GM12878 (cell line): ENCODE measurements around the gene MRPL57. TPM values are rescaled to one million over a fixed set of nuclear protein-coding genes. Genes with fewer than 3 reads are reported as not detected.
A peak's percentile ranks its signal among the peaks of the same experiment; 100 is the strongest.

Experiments
- ATAC-seq: fragments of 200-7000 bp; cut with Tn5 transposase; 3 replicates; pipeline ENCODE4 v1.9.1; 2020; ENCODE audit warnings: mild to moderate bottlenecking, moderate library complexity
- BruUV-seq: library from RNA; stranded (reverse); fragments of 400-500 nt; replicated peaks from 2 replicates; lab custom pipeline; 2021; lab: Mats Ljungman, UMichigan
- CTCF ChIA-PET: fragments of 300-600 bp; sonication (Branson Sonifier 250); formaldehyde crosslinking; extraction: SDS; loops from one replicate; lab custom pipeline; 2021; ENCODE audit warnings: inconsistent platforms; lab: Yijun Ruan, JAX
- POLR2A ChIA-PET: fragments of 350-600 bp; formaldehyde crosslinking; extraction: SDS; loops from one replicate; lab custom pipeline; 2021; ENCODE audit warnings: inconsistent platforms; lab: Charles Lee
- RAD21 ChIA-PET: fragments of 300-600 bp; sonication (Branson Sonifier 250); formaldehyde crosslinking; loops from one replicate; lab custom pipeline; 2023; ENCODE audit warnings: antibody characterized with exemption; ENCODE audit not compliant: unreplicated experiment; lab: Charles Lee
- SMC1A ChIA-PET: fragments of 300-600 bp; sonication (Branson Sonifier 250); formaldehyde crosslinking; loops from one replicate; lab custom pipeline; 2023; ENCODE audit not compliant: unreplicated experiment, uncharacterized antibody; lab: Charles Lee
- DNase-seq: peaks from one replicate; pipeline ENCODE4 v3.0.0-alpha.2; 2011; ENCODE audit warnings: low read depth, low spot score
- FAIRE-seq: peaks from 3 replicates; lab custom pipeline; 2011; peaks lifted over from hg19 to GRCh38; lab: Jason Lieb, UNC
- H2AFZ ChIP-seq: 2 replicates; pipeline ENCODE4 v1.6.0; 2011; ENCODE audit warnings: low read depth, low read length, control low read depth; ENCODE audit not compliant: control insufficient read depth
- H3K27ac ChIP-seq: 2 replicates; pipeline ENCODE4 v1.5.1; 2011; ENCODE audit warnings: control low read depth; ENCODE audit not compliant: control insufficient read depth, insufficient read depth
- H3K27me3 ChIP-seq, 2 experiments: replicated peaks in 1 of 2; 2 replicates each; pipeline versions ENCODE4 v1.6.0 to v1.6.1; 2011; ENCODE audit warnings: low read length in 1 of 2; ENCODE audit not compliant: control insufficient read depth in 2 of 2, insufficient read depth in 2 of 2
- H3K36me3 ChIP-seq, 2 experiments: 2 replicates each; pipeline ENCODE4 v1.5.1; 2011; ENCODE audit warnings: low read length in 1 of 2; ENCODE audit not compliant: control insufficient read depth in 2 of 2, insufficient read depth in 2 of 2
- H3K4me1 ChIP-seq: 2 replicates; pipeline ENCODE4 v1.6.1; 2011; ENCODE audit warnings: mild to moderate bottlenecking, low read length, moderate library complexity, mixed read lengths; ENCODE audit not compliant: control insufficient read depth, insufficient read depth
- H3K4me2 ChIP-seq: 2 replicates; pipeline ENCODE4 v1.6.0; 2011; ENCODE audit warnings: control low read depth; ENCODE audit not compliant: control insufficient read depth, insufficient read depth
- H3K4me3 ChIP-seq: fragments of 200-600 bp; sonication (generic); 2 replicates; pipeline ENCODE4 v1.5.1; 2016
- H3K79me2 ChIP-seq: 2 replicates; pipeline ENCODE4 v1.6.0; 2011; ENCODE audit warnings: low read length; ENCODE audit not compliant: control insufficient read depth, insufficient read depth
- H3K9ac ChIP-seq: 2 replicates; pipeline ENCODE4 v1.8.0; 2011; ENCODE audit warnings: low read length, control low read depth, mixed read lengths; ENCODE audit not compliant: control insufficient read depth, insufficient read depth
- H3K9me3 ChIP-seq: replicated peaks from 3 replicates; pipeline ENCODE4 v1.5.1; 2011; ENCODE audit warnings: mild to moderate bottlenecking, low read length; ENCODE audit not compliant: control insufficient read depth, insufficient read depth
- H4K20me1 ChIP-seq: 2 replicates; pipeline ENCODE4 v1.6.0; 2011; ENCODE audit not compliant: control insufficient read depth, insufficient read depth
- BHLHE40 ChIP-seq, 2 experiments: fragments of 450-650 bp in 1 of 2; IDR thresholded peaks; 2 replicates each; pipeline ENCODE4 v1.6.1; 2011 to 2017; ENCODE audit warnings: low read depth in 2 of 2, borderline replicate concordance in 1 of 2, improper control_type of control experiment in 1 of 2, low read length in 1 of 2, mild to moderate bottlenecking in 1 of 2
- CBFB ChIP-seq: IDR thresholded peaks from 2 replicates; pipeline ENCODE4 v1.6.1; 2016; ENCODE audit warnings: antibody characterized with exemption, low read depth
- CBX5 ChIP-seq: sonication (generic); IDR thresholded peaks from 2 replicates; pipeline ENCODE4 v1.6.1; 2016; ENCODE audit warnings: low read depth, moderate library complexity, mild to moderate bottlenecking, inconsistent platforms
- EGR1 ChIP-seq, 2 experiments: IDR thresholded peaks; 1 replicate in 1 of 2; 2 replicates in 1 of 2; pipeline ENCODE4 v1.6.1; 2011 to 2012; ENCODE audit warnings: low read depth in 2 of 2, low read length in 2 of 2, borderline replicate concordance in 1 of 2, mild to moderate bottlenecking in 1 of 2, moderate library complexity in 1 of 2
- EP300 ChIP-seq, 2 experiments: fragments of 150-350 bp in 1 of 2; IDR thresholded peaks; 2 replicates each; pipeline ENCODE4 v1.6.1; 2011 to 2012; ENCODE audit warnings: low read depth in 2 of 2, low read length in 2 of 2, borderline replicate concordance in 1 of 2, improper control_type of control experiment in 1 of 2, inconsistent platforms in 1 of 2; ENCODE audit not compliant: control insufficient read depth in 1 of 2
- FOXM1 ChIP-seq: IDR thresholded peaks from 2 replicates; pipeline ENCODE4 v1.6.1; 2012; ENCODE audit warnings: low read depth, mild to moderate bottlenecking, inconsistent platforms, low read length, moderate library complexity
- GATAD2B ChIP-seq: fragments of 450-650 bp; conservative IDR thresholded peaks from 2 replicates; pipeline ENCODE4 v1.6.1; 2017; ENCODE audit warnings: low read depth, mild to moderate bottlenecking, moderate library complexity
- MEF2A ChIP-seq: IDR thresholded peaks from 2 replicates; pipeline ENCODE4 v1.6.1; 2011; ENCODE audit warnings: low read depth, mild to moderate bottlenecking, low read length, moderate library complexity; ENCODE audit not compliant: insufficient read depth
- PAX5 ChIP-seq: IDR thresholded peaks from 2 replicates; pipeline ENCODE4 v1.6.1; 2011; ENCODE audit warnings: low read depth, low read length, borderline replicate concordance
- RUNX3 ChIP-seq: IDR thresholded peaks from 2 replicates; pipeline ENCODE4 v1.6.1; 2012; ENCODE audit warnings: low read length, inconsistent platforms
- SREBF2 ChIP-seq: IDR thresholded peaks from 2 replicates; pipeline ENCODE4 v1.6.1; 2012; ENCODE audit warnings: mild to moderate bottlenecking, low read length
- TCF12 ChIP-seq: IDR thresholded peaks from 2 replicates; pipeline ENCODE4 v1.6.1; 2011; ENCODE audit warnings: low read depth, mild to moderate bottlenecking, low read length
- ZNF207 ChIP-seq: fragments of 450-650 bp; IDR thresholded peaks from 2 replicates; pipeline ENCODE4 v1.6.1; 2014; ENCODE audit warnings: antibody characterized with exemption, mild to moderate bottlenecking, borderline replicate concordance
- ZNF24 ChIP-seq: fragments of 450-650 bp; IDR thresholded peaks from 2 replicates; pipeline ENCODE4 v1.6.1; 2017; ENCODE audit warnings: antibody characterized with exemption, mild to moderate bottlenecking
- ZNF274 ChIP-seq: IDR thresholded peaks from one replicate; pipeline ENCODE4 v1.8.0; 2011; ENCODE audit not compliant: insufficient read length, insufficient read depth
- ZZZ3 ChIP-seq: IDR thresholded peaks from 2 replicates; pipeline ENCODE4 v1.6.1; 2011; ENCODE audit warnings: low read depth; ENCODE audit not compliant: control insufficient read depth, insufficient read length
- WGBS: methylation state at CpG from one replicate; pipeline ENCODE4 v1.1.6; 2016; ENCODE audit warnings: low lambda C conversion rate; ENCODE audit not compliant: insufficient replicate concordance, insufficient coverage; ENCODE audit errors: missing lambda C conversion rate; 5-methylcytosine and 5-hydroxymethylcytosine counted together
- in situ Hi-C: fragments of 300-500 bp; cut with MboI; formaldehyde crosslinking; loops from 9 replicates; pipeline ENCODE4 v1.14.3; 2018; ENCODE audit warnings: mixed read lengths
- intact Hi-C: fragments of 100-400 bp; cut with micrococcal nuclease; formaldehyde crosslinking; loops from one replicate; pipeline ENCODE4 v1.14.2; 2022; ENCODE audit not compliant: unreplicated experiment
- polyA plus RNA-seq, 11 experiments: library from polyadenylated mRNA; depleted of rRNA in 4 of 11; unstranded in 6 of 11; stranded (reverse) in 5 of 11; fragments of >200 nt; fragmentation: Nextera tagmentation in 4 of 11; fragmentation: Illumina TruSeq in 1 of 11; extraction: Ambion mirVana in 4 of 11; extraction: Trizol in 1 of 11; gene quantifications; 1 replicate in 1 of 11; 2 replicates in 10 of 11; pipeline versions ENCODE4 v1.2.1 to v1.2.3, GENCODE V29; 2011 to 2016; ENCODE audit warnings: inconsistent platforms in 2 of 11, missing spikeins in 2 of 11, low read depth in 1 of 11
- total RNA-seq, 4 experiments: library from RNA; depleted of rRNA in 3 of 4; stranded (reverse); fragments of >200 nt in 3 of 4; fragmentation: Illumina TruSeq in 1 of 4; extraction: Trizol in 1 of 4; gene quantifications; 2 replicates each; pipeline versions ENCODE4 v1.2.1 to v1.2.3, GENCODE V29; 2013 to 2021
- TF ChIP-seq, protein P1 (sequence below): fragments of 450-650 bp; IDR thresholded peaks from 2 replicates; pipeline ENCODE4 v1.6.1; 2016; ENCODE audit warnings: mild to moderate bottlenecking
- TF ChIP-seq, protein P2 (sequence below), 3 experiments: IDR thresholded peaks in 2 of 3; conservative IDR thresholded peaks in 1 of 3; 2 replicates each; pipeline ENCODE4 v1.5.1; 2011; ENCODE audit warnings: low read depth in 3 of 3, low read length in 3 of 3, mild to moderate bottlenecking in 3 of 3, control low read depth in 2 of 3, moderate library complexity in 2 of 3, inconsistent platforms in 1 of 3, mixed read lengths in 1 of 3; ENCODE audit not compliant: control insufficient read depth in 2 of 3, insufficient read depth in 1 of 3; ENCODE audit errors: extremely low read depth in 1 of 3

Gene MRPL57
- total and polyA plus RNA-seq, 10 of the 15 experiments (the other 5 are each of a cell fraction or from before 2014, with no cell fraction given): 10.5 to 90.6 (median 25.9) TPM

DNA sequence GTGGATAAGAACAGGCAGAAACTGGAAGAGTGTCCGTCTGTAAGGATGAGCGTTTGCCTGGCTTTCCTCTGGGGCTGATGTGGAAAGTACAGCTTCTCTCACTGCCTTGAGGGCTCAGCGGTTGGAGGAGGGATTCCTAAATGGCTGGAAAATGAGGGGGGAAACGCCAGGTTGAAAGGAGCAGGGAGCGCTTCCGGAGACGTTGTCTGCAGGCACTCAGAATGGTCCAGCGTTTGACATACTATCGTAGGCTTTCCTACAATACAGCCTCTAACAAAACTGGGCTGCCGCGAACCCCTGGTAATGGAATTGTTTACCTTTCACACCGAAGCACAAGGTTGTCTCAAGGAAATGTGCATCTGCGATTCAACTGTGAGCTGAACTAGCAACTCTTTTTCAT is 39.9 kb downstream of the MRPL57 start (continued):
- TF ChIP-seq, protein P1, sequence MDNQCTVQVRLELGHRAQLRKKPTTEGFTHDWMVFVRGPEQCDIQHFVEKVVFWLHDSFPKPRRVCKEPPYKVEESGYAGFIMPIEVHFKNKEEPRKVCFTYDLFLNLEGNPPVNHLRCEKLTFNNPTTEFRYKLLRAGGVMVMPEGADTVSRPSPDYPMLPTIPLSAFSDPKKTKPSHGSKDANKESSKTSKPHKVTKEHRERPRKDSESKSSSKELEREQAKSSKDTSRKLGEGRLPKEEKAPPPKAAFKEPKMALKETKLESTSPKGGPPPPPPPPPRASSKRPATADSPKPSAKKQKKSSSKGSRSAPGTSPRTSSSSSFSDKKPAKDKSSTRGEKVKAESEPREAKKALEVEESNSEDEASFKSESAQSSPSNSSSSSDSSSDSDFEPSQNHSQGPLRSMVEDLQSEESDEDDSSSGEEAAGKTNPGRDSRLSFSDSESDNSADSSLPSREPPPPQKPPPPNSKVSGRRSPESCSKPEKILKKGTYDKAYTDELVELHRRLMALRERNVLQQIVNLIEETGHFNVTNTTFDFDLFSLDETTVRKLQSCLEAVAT: no peak

DNA sequence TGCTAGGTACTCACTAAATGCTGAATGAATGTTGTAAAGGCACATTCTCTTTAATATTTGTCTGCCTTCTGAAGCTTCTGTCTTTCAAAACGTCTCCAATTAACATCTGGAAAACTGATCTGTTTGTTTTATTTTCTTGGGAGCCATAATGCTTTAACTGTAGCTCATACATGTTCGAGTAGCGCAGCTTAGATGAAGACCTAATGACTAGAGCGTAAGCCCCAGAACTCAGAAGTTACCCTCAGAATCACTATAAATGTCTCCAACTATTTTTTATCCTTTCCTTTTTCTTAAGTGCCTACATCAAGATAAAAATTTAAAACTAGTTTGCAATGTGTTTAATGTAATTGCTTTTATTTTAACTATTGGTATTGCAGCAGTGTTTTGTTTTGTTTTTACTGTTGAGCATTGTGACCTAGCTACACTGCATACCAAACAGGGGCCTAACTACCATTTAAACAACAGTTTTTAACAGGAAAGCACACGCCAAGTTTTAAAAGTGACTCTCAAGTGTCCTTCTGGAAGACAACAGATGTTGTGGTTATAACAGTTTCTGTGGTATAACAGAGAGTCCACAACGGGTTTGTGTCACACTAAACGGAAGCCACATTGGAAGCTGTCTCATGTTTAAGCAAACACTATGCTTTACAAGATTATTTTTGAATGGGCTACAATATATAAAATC is 42.0 kb downstream of the MRPL57 start:
- no peak overlapping the region for H2AFZ ChIP-seq
- H3K4me1 ChIP-seq: peaks cover 16% of the 10 kb centered on the region
- RAD21 ChIA-PET: interaction anchor here (0.7 to 1.5 kb wide), 5 partner anchors 9 to 1327 kb away, joined by 3 to 6 read pairs (median 3); partner anchors contain the start of genes MRPL57 and SKA3
- FAIRE-seq: peak; percentile 93
- no peaks in the 10 kb centered on the region for H3K79me2 ChIP-seq
- peaks cover 0 to 8% of the 10 kb centered on the region in 2 experiments; a peak in 2 of 4 replicates for H3K27me3 ChIP-seq
- peaks cover 3% of the 10 kb centered on the region; the same call in 2 of the 3 replicates for H3K9me3 ChIP-seq
- H3K27ac ChIP-seq: no peak overlapping the region
- no peak overlapping the region for H3K9ac ChIP-seq
- CTCF ChIA-PET: interaction anchor here (0.6 to 1.8 kb wide), 3 partner anchors 76 to 275 kb away, joined by 3 to 4 read pairs (median 4); no protein-coding TSS in a partner anchor
- peak overlapping the region; percentile 60 for H3K4me2 ChIP-seq
- no TSS peak for BruUV-seq
- no peak overlapping the region for H3K4me3 ChIP-seq
- H4K20me1 ChIP-seq: no peaks in the 10 kb centered on the region
- POLR2A ChIA-PET: interaction anchor here (0.8 to 1.1 kb wide), 3 partner anchors 15 to 43 kb away, joined by 3 to 7 read pairs (median 5); partner anchors contain the start of gene MRPL57
- intact Hi-C loops (no loop called here), in situ Hi-C loops (no loop called here)
- WGBS: 45% methylated on average over 7 of the region's 7 CpGs
- peak; percentile 96 for ATAC-seq
- SMC1A ChIA-PET: interaction anchor here (0.8 to 2.9 kb wide), 5 partner anchors 15 to 97 kb away, joined by 3 to 8 read pairs (median 3); no protein-coding TSS in a partner anchor
- H3K36me3 ChIP-seq: no peaks in the 10 kb centered on the region
- peak; percentile 68 for DNase-seq
- TF ChIP-seq ZNF24: no peak
- no peak for TF ChIP-seq ZNF274
- peak in 1 of 2 experiments; percentile 78; a peak in 2 of 4 replicates for TF ChIP-seq EP300 (IDR thresholded peaks at IDR 0.05; ENCODE audit: borderline replicate concordance in 1 of 2, control insufficient read depth in 1 of 2, low read depth in 2 of 2, low read length in 2 of 2)
- 0 out of 2 replicates have a peak, but pooled peaks have one; percentile 26 for TF ChIP-seq MEF2A
- no peak for TF ChIP-seq EGR1 (IDR thresholded peaks at IDR 0.05; ENCODE audit: borderline replicate concordance in 1 of 2, low read depth in 2 of 2, low read length in 2 of 2)
- TF ChIP-seq PAX5: peak; percentile 42; the same call in 1 of the 2 replicates
- TF ChIP-seq, protein P2, sequence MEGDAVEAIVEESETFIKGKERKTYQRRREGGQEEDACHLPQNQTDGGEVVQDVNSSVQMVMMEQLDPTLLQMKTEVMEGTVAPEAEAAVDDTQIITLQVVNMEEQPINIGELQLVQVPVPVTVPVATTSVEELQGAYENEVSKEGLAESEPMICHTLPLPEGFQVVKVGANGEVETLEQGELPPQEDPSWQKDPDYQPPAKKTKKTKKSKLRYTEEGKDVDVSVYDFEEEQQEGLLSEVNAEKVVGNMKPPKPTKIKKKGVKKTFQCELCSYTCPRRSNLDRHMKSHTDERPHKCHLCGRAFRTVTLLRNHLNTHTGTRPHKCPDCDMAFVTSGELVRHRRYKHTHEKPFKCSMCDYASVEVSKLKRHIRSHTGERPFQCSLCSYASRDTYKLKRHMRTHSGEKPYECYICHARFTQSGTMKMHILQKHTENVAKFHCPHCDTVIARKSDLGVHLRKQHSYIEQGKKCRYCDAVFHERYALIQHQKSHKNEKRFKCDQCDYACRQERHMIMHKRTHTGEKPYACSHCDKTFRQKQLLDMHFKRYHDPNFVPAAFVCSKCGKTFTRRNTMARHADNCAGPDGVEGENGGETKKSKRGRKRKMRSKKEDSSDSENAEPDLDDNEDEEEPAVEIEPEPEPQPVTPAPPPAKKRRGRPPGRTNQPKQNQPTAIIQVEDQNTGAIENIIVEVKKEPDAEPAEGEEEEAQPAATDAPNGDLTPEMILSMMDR (IDR thresholded peaks at IDR 0.05 in 2 of 3, conservative IDR thresholded peaks at IDR 0.05 in 1 of 3; ENCODE audit: control insufficient read depth in 2 of 3, extremely low read depth in 1 of 3, insufficient read depth in 1 of 3, low read depth in 3 of 3, low read length in 3 of 3): no peak
- TF ChIP-seq ZNF207: no peak
- peak; percentile 54; the same call in 1 of the 2 replicates for TF ChIP-seq FOXM1
- TF ChIP-seq TCF12: peak; percentile 82
- no peak for TF ChIP-seq SREBF2
- TF ChIP-seq ZZZ3: no peak
- peak in 1 of 2 experiments; percentile 34; a peak in 1 of 4 replicates for TF ChIP-seq BHLHE40 (IDR thresholded peaks at IDR 0.05; ENCODE audit: borderline replicate concordance in 1 of 2, low read depth in 2 of 2, low read length in 1 of 2)
- TF ChIP-seq CBX5: no peak
- peak; percentile 85 for TF ChIP-seq CBFB
- peak; percentile 97 for TF ChIP-seq RUNX3
- no peak for TF ChIP-seq GATAD2B
